NT2/D1 (cell line): ENCODE results near the gene GNAO1.

Experiments
- YY1 ChIP-seq: IDR thresholded peaks from 2 replicates; pipeline ENCODE4 v1.6.1; 2011; ENCODE audit not compliant: insufficient read length, insufficient read depth
- ZNF274 ChIP-seq: IDR thresholded peaks from 2 replicates; pipeline ENCODE4 v1.6.1; 2011; ENCODE audit warnings: mild to moderate bottlenecking, low read depth, low read length

DNA sequence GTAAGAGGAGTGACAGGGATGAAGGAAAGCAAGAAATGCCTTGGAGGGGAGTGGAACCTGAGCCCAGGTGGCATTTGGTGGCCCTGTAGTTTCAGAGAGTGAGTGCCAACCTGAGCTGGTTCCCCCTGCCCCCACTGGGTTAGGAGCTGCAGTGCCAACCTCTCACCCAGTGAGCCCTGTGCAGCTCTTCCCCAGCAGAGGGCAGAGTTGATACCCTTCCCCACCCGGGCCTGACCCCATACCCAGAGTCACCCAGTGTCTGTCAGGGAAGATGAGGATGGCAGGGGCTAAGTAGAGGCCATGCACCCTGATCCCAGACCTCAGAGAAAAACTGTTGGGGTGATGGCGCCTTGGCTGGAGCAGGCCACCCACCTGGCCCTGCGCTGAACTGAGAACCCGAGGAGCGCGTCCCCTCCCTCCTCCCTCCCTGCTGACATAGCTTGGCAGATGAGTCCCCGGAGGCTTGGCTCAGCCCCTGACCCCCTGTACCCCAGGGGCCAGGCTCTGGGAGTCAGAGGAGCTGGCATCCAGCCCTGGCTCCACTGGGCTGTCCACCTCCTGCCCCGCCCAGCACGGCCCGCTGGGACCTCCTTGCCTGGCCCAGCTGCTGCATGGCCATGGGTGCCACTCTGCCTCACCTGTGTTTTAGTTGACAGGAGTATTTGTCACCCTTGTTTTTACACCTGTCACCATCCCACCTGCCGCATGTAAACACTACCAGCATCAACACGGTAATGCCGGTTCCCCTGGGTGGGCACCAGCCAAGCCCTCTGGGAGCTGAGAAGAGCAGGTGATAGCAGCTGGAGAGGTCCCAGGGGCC is 120.1 kb downstream of the GNAO1 start:
- TF ChIP-seq ZNF274 (no peak), YY1 (no peak)
